Stomach smooth muscle (tissue), 2 donors: ENCODE data around the gene GLB1L.
"Not testable (repeated sequence)": the region's sequence is repeated elsewhere in the genome, so short reads cannot be mapped to it uniquely, and the experiment has no call there.

Source experiments
- H3K27ac ChIP-seq: one replicate; pipeline ENCODE4 v1.7.0; 2013; ENCODE audit warnings: mild to moderate bottlenecking, low read length, inconsistent platforms
- H3K27me3 ChIP-seq, 2 donors: one replicate each; pipeline ENCODE4 v1.7.0; 2013; ENCODE audit warnings: low read length in 2 of 2; ENCODE audit not compliant: insufficient read depth in 2 of 2, control insufficient read depth in 1 of 2
- H3K36me3 ChIP-seq, 2 donors: one replicate each; pipeline ENCODE4 v1.7.0; 2013; ENCODE audit warnings: low read length in 2 of 2; ENCODE audit not compliant: control insufficient read depth in 2 of 2, insufficient read depth in 2 of 2
- H3K4me1 ChIP-seq: one replicate; pipeline ENCODE4 v1.7.0; 2013; ENCODE audit warnings: low read length; ENCODE audit not compliant: control insufficient read depth, insufficient read depth
- H3K4me3 ChIP-seq, 2 donors: one replicate each; pipeline ENCODE4 v1.7.0; 2013; ENCODE audit warnings: low read length in 2 of 2
- H3K9ac ChIP-seq, 2 donors: one replicate each; pipeline ENCODE4 v1.7.0; 2013; ENCODE audit warnings: low read length in 2 of 2, mild to moderate bottlenecking in 1 of 2
- H3K9me3 ChIP-seq, 2 donors: one replicate each; pipeline ENCODE4 v1.7.0; 2013; ENCODE audit warnings: low read length in 2 of 2; ENCODE audit not compliant: control insufficient read depth in 2 of 2
- donor health status: healthy.
- donor health status: Pancreatic carcinoma.

Gene GLB1L

GRCh38 chr2:219204425-219205164, 40.6 kb downstream of the GLB1L start:
- Histone ChIP-seq H3K9me3 (no peaks in the 10 kb centered on the region), H3K9ac (no peak overlapping the region), H3K27me3 (peaks cover 0 to under 1% of the 10 kb centered on the region in 2 donors), H3K4me3 (no peak overlapping the region), H3K27ac (no peak overlapping the region), H3K4me1 (peaks cover 22% of the 10 kb centered on the region), H3K36me3 (peaks cover 11 to 12% of the 10 kb centered on the region in 2 donors)

- not testable (repeated sequence) for H3K27me3 ChIP-seq, H3K4me3 ChIP-seq, H3K4me1 ChIP-seq, H3K9ac ChIP-seq, H3K36me3 ChIP-seq, H3K9me3 ChIP-seq, H3K27ac ChIP-seq
These were observed 43.9 kb downstream of the GLB1L start for GRCh38 chr2:219201331-219201730.

- H3K36me3 ChIP-seq, H3K4me1 ChIP-seq, H3K9ac ChIP-seq, H3K9me3 ChIP-seq, H3K27me3 ChIP-seq, H3K4me3 ChIP-seq, H3K27ac ChIP-seq: not testable (repeated sequence)
These were observed 44.5 kb downstream of the GLB1L start for GRCh38 chr2:219200502-219201326.

- H3K27ac ChIP-seq, result no peak overlapping the region
- no peaks in the 10 kb centered on the region for H3K36me3 ChIP-seq
- no peak overlapping the region for H3K4me3 ChIP-seq
- H3K27me3 ChIP-seq, result peaks cover 0 to 6% of the 10 kb centered on the region in 2 donors
- H3K9me3 ChIP-seq, result no peaks in the 10 kb centered on the region
- H3K4me1 ChIP-seq, result no peaks in the 10 kb centered on the region
- no peak overlapping the region for H3K9ac ChIP-seq
These were observed 45.6 kb downstream of the GLB1L start for GRCh38 chr2:219199470-219200211.

- Histone ChIP-seq H3K9me3 (no peaks in the 10 kb centered on the region), H3K36me3 (no peaks in the 10 kb centered on the region), H3K27ac (no peak overlapping the region), H3K9ac (no peak overlapping the region), H3K4me3 (no peak overlapping the region), H3K4me1 (no peaks in the 10 kb centered on the region), H3K27me3 (peaks cover 0 to 6% of the 10 kb centered on the region in 2 donors)
These were observed 46.3 kb downstream of the GLB1L start for GRCh38 chr2:219198974-219199373.

GRCh38 chr2:219197388-219197787, 47.9 kb downstream of the GLB1L start:
- H3K27ac ChIP-seq, result no peak overlapping the region
- no peaks in the 10 kb centered on the region for H3K4me1 ChIP-seq
- H3K9me3 ChIP-seq, result no peaks in the 10 kb centered on the region
- no peaks in the 10 kb centered on the region for H3K36me3 ChIP-seq
- H3K4me3 ChIP-seq, result no peak overlapping the region
- H3K27me3 ChIP-seq, result peaks cover 0 to 6% of the 10 kb centered on the region in 2 donors
- no peak overlapping the region for H3K9ac ChIP-seq

- Histone ChIP-seq H3K9ac (no peak overlapping the region), H3K36me3 (peaks cover 21 to 22% of the 10 kb centered on the region in 2 donors), H3K4me3 (no peak overlapping the region), H3K4me1 (no peaks in the 10 kb centered on the region), H3K9me3 (no peaks in the 10 kb centered on the region), H3K27ac (no peak overlapping the region), H3K27me3 (no peaks in the 10 kb centered on the region)
These were observed 58.3 kb downstream of the GLB1L start for GRCh38 chr2:219186754-219187456.
